IMR-90 (cell line): ENCODE data around the gene SEPTIN3. TPM values are rescaled to one million over a fixed set of nuclear protein-coding genes. Genes with fewer than 3 reads are reported as not detected.

Experiments
- ATAC-seq: fragments of 200-7000 bp; cut with Tn5 transposase; 2 replicates; pipeline ENCODE4 v1.9.1; 2020; ENCODE audit warnings: low read depth, mild to moderate bottlenecking, moderate library complexity
- BruUV-seq: library from RNA; stranded (reverse); fragments of 400-500 nt; replicated peaks from 2 replicates; lab custom pipeline; 2021; lab: Mats Ljungman, UMichigan
- CTCF ChIA-PET: fragments of 300-600 bp; formaldehyde crosslinking; extraction: SDS; loops from one replicate; lab custom pipeline; 2021; ENCODE audit warnings: antibody characterized with exemption; lab: Yijun Ruan, JAX
- POLR2A ChIA-PET: fragments of 300-600 bp; sonication (Branson Sonifier 250); formaldehyde crosslinking; loops from one replicate; lab custom pipeline; 2022; ENCODE audit warnings: antibody characterized with exemption; ENCODE audit not compliant: unreplicated experiment; lab: Charles Lee
- DNase-seq: peaks from one replicate; pipeline ENCODE4 v3.0.0; 2013
- H2AFZ ChIP-seq: replicated peaks from 2 replicates; pipeline ENCODE3; 2013; ENCODE audit warnings: low read length, mild to moderate bottlenecking; ENCODE audit not compliant: poor library complexity
- H2AK5ac ChIP-seq: 2 replicates; pipeline ENCODE4 v1.6.1; 2013; ENCODE audit warnings: low read depth, low read length, inconsistent platforms
- H2AK9ac ChIP-seq: replicated peaks from 2 replicates; pipeline ENCODE3; 2013; ENCODE audit warnings: mild to moderate bottlenecking, low read depth, low read length, moderate library complexity; ENCODE audit not compliant: poor library complexity
- H2BK120ac ChIP-seq: 2 replicates; pipeline ENCODE4 v1.6.1; 2013; ENCODE audit warnings: low read depth, low read length, inconsistent platforms
- H2BK15ac ChIP-seq: 3 replicates; pipeline ENCODE4 v1.6.1; 2013; ENCODE audit warnings: low read depth, low read length, inconsistent platforms
- H2BK20ac ChIP-seq: 2 replicates; pipeline ENCODE4 v1.6.1; 2013; ENCODE audit warnings: low read depth, mild to moderate bottlenecking, inconsistent platforms, low read length, moderate library complexity
- H2BK5ac ChIP-seq: 2 replicates; pipeline ENCODE4 v1.6.1; 2013; ENCODE audit warnings: mild to moderate bottlenecking, low read depth, low read length, inconsistent platforms; ENCODE audit not compliant: poor library complexity, severe bottlenecking
- H3K14ac ChIP-seq: replicated peaks from 2 replicates; pipeline ENCODE4 v1.6.1; 2013; ENCODE audit warnings: low read depth, low read length, inconsistent platforms
- H3K18ac ChIP-seq: 2 replicates; pipeline ENCODE4 v1.6.1; 2013; ENCODE audit warnings: low read depth, low read length, control low read depth
- H3K23ac ChIP-seq: 2 replicates; pipeline ENCODE4 v1.6.1; 2013; ENCODE audit warnings: low read depth, low read length, inconsistent platforms
- H3K27ac ChIP-seq: 2 replicates; pipeline ENCODE4 v1.5.1; 2013; ENCODE audit warnings: mild to moderate bottlenecking, control low read depth, low read length; ENCODE audit not compliant: insufficient read depth
- H3K27me3 ChIP-seq: 2 replicates; pipeline ENCODE4 v1.6.1; 2013; ENCODE audit warnings: low read length; ENCODE audit not compliant: control insufficient read depth, insufficient read depth
- H3K36me3 ChIP-seq: 2 replicates; pipeline ENCODE4 v1.6.1; 2013; ENCODE audit warnings: low read length, mixed read lengths; ENCODE audit not compliant: control insufficient read depth, insufficient read depth
- H3K4ac ChIP-seq: 2 replicates; pipeline ENCODE4 v1.6.1; 2013; ENCODE audit warnings: low read depth, low read length, inconsistent platforms
- H3K4me1 ChIP-seq: 2 replicates; pipeline ENCODE4 v1.6.1; 2013; ENCODE audit warnings: low read length, mixed read lengths; ENCODE audit not compliant: control insufficient read depth, insufficient read depth
- H3K4me2 ChIP-seq: 2 replicates; pipeline ENCODE4 v1.6.1; 2013; ENCODE audit warnings: low read depth, mild to moderate bottlenecking, control low read depth, low read length, moderate library complexity
- H3K4me3 ChIP-seq: 2 replicates; pipeline ENCODE4 v1.5.1; 2013; ENCODE audit warnings: low read depth, mild to moderate bottlenecking, control low read depth, low read length, moderate library complexity; ENCODE audit not compliant: insufficient read depth
- H3K56ac ChIP-seq: 2 replicates; pipeline ENCODE4 v1.6.1; 2013; ENCODE audit warnings: low read length, inconsistent platforms; ENCODE audit not compliant: insufficient read depth; ENCODE audit errors: extremely low read depth
- H3K79me1 ChIP-seq, 2 experiments: 2 replicates each; pipeline ENCODE4 v1.6.1; 2013; ENCODE audit warnings: low read length in 2 of 2, inconsistent platforms in 1 of 2, low read depth in 1 of 2
- H3K9ac ChIP-seq: 2 replicates; pipeline ENCODE4 v1.6.1; 2013; ENCODE audit warnings: low read depth, low read length, control low read depth
- H3K9me1 ChIP-seq: 2 replicates; pipeline ENCODE4 v1.6.1; 2013; ENCODE audit warnings: low read length, inconsistent platforms; ENCODE audit not compliant: insufficient read depth
- H3K9me3 ChIP-seq: 2 replicates; pipeline ENCODE4 v1.6.1; 2013; ENCODE audit warnings: low read length; ENCODE audit not compliant: control insufficient read depth, insufficient read depth
- H4K20me1 ChIP-seq: 2 replicates; pipeline ENCODE4 v1.6.1; 2013; ENCODE audit warnings: low read length, inconsistent platforms; ENCODE audit not compliant: insufficient read depth
- H4K5ac ChIP-seq: 2 replicates; pipeline ENCODE4 v1.6.1; 2013; ENCODE audit warnings: mild to moderate bottlenecking, low read depth, low read length, control low read depth
- H4K8ac ChIP-seq, 2 experiments: 2 replicates each; pipeline ENCODE4 v1.6.1; 2013; ENCODE audit warnings: low read depth in 2 of 2, low read length in 2 of 2, control low read depth in 1 of 2, inconsistent platforms in 1 of 2
- H4K91ac ChIP-seq: 2 replicates; pipeline ENCODE4 v1.6.1; 2013; ENCODE audit warnings: low read depth, low read length, inconsistent platforms; ENCODE audit not compliant: insufficient read depth
- CEBPB ChIP-seq: IDR thresholded peaks from 2 replicates; pipeline ENCODE4 v1.6.1; 2012; ENCODE audit warnings: low read depth, low read length, improper control_type of control experiment
- POLR2A ChIP-seq: IDR thresholded peaks from 2 replicates; pipeline ENCODE4 v1.6.1; 2012; ENCODE audit warnings: mild to moderate bottlenecking, low read depth, low read length
- WGBS, 2 experiments: methylation state at CpG; one replicate each; pipeline versions ENCODE4 v1.1.5 to v1.1.7; 2013; ENCODE audit warnings: missing lambda C conversion rate in 2 of 2; ENCODE audit not compliant: insufficient read length in 1 of 2; ENCODE audit errors: extremely low coverage in 2 of 2; 5-methylcytosine and 5-hydroxymethylcytosine counted together
- dilution Hi-C: fragments of 300-500 bp; cut with HindIII; formaldehyde crosslinking; loops from one replicate; pipeline ENCODE4 v1.14.3; 2018; ENCODE audit warnings: low sequenced_read_pairs; ENCODE audit not compliant: unreplicated experiment
- in situ Hi-C: fragments of 300-500 bp; cut with MboI; formaldehyde crosslinking; loops from 3 replicates; pipeline ENCODE4 v1.14.3; 2019; ENCODE audit warnings: low sequenced_read_pairs, inconsistent platforms, mixed read lengths
- intact Hi-C: fragments of 100-400 bp; cut with micrococcal nuclease; formaldehyde crosslinking; loops from 2 replicates; pipeline ENCODE4 v1.10.0; 2022
- polyA plus RNA-seq, 3 experiments: library from polyadenylated mRNA; depleted of rRNA; stranded (reverse); fragments of >200 nt; gene quantifications; 2 replicates each; pipeline ENCODE4 v1.2.3, GENCODE V29; 2012; ENCODE audit warnings: low replicate concordance in 1 of 3
- total RNA-seq: library from RNA; depleted of rRNA; stranded (reverse); fragments of >200 nt; gene quantifications from 2 replicates; pipeline ENCODE4 v1.2.3, GENCODE V29; 2012

Gene SEPTIN3
- total and polyA plus RNA-seq, 2 of the 4 experiments (the other 2 are of a cell fraction): 0.15 to 0.18 TPM

- H2BK20ac ChIP-seq: no peak overlapping the region
- ChIA-PET CTCF (interaction anchor here (1.4 kb wide), 1 partner anchor 126 kb away, joined by 4 read pairs; no protein-coding TSS in a partner anchor), POLR2A (no interaction called here)
- H3K4me1 ChIP-seq: no peaks in the 10 kb centered on the region
- no peak overlapping the region for H3K27ac ChIP-seq
- H3K36me3 ChIP-seq: no peaks in the 10 kb centered on the region
- no peak overlapping the region for H4K91ac ChIP-seq
- no peak overlapping the region for H3K23ac ChIP-seq
- H3K9me3 ChIP-seq: no peaks in the 10 kb centered on the region
- no peak overlapping the region for H3K18ac ChIP-seq
- no peaks in the 10 kb centered on the region for H4K20me1 ChIP-seq
- no peak overlapping the region for H2AK5ac ChIP-seq
- H3K27me3 ChIP-seq: peaks cover 37% of the 10 kb centered on the region
- H4K5ac ChIP-seq: no peak overlapping the region
- H3K9ac ChIP-seq: no peak overlapping the region
- peak; percentile 68 for TF ChIP-seq CEBPB
- TF ChIP-seq POLR2A: no peak
- in situ Hi-C loops: no loop called here
- H4K8ac ChIP-seq: no peak overlapping the region
- no peak overlapping the region for H2BK5ac ChIP-seq
- H3K4me2 ChIP-seq: no peak overlapping the region
- no peak overlapping the region for H3K4me3 ChIP-seq
- 13% methylated on average over 1 of the region's 6 CpGs; no CpG with 5 or more reads in 1 of the 2 experiments for WGBS, 2 experiments
- H3K9me1 ChIP-seq: no peaks in the 10 kb centered on the region
- no TSS peak for BruUV-seq
- no peak overlapping the region for H3K14ac ChIP-seq
- DNase-seq: no peak
- ATAC-seq: no peak; the same call in 1 of the 2 replicates
- no peaks in the 10 kb centered on the region for H3K79me1 ChIP-seq
- H2BK15ac ChIP-seq: no peak overlapping the region
- H3K4ac ChIP-seq: no peak overlapping the region
- H3K56ac ChIP-seq: no peak overlapping the region
- intact Hi-C loops: no loop called here
- dilution Hi-C loops: no loop called here
- no peak overlapping the region for H2AK9ac ChIP-seq
- no peak overlapping the region for H2AFZ ChIP-seq
- no peak overlapping the region for H2BK120ac ChIP-seq
Measured at GRCh38 chr22:41983513-41984405, 14.5 kb downstream of the SEPTIN3 start.
